Neural crest cell (in vitro differentiated cells): ENCODE data around the gene CEBPZOS. TPM values are rescaled to one million over a fixed set of nuclear protein-coding genes. Genes with fewer than 3 reads are reported as not detected.

Experiments
- DNase-seq: peaks from one replicate; pipeline ENCODE4 v3.0.0; 2021; ENCODE audit warnings: low read depth, mixed read lengths, low spot score
- H3K27ac Mint-ChIP-seq: one replicate; pipeline ENCODE4 v1.8.0; 2021; ENCODE audit warnings: mild to moderate bottlenecking, mixed read lengths; ENCODE audit not compliant: unreplicated experiment
- H3K27me3 Mint-ChIP-seq: 2 replicates; pipeline ENCODE4 v1.8.0; 2021; ENCODE audit warnings: low read depth, mild to moderate bottlenecking, mixed read lengths
- H3K36me3 Mint-ChIP-seq: 2 replicates; pipeline ENCODE4 v1.8.0; 2021; ENCODE audit warnings: low read depth, mild to moderate bottlenecking, mixed read lengths
- H3K4me1 Mint-ChIP-seq: 2 replicates; pipeline ENCODE4 v1.8.0; 2021; ENCODE audit warnings: mixed read lengths
- H3K4me3 Mint-ChIP-seq: one replicate; pipeline ENCODE4 v1.8.0; 2021; ENCODE audit warnings: mild to moderate bottlenecking, mixed read lengths
- H3K9me3 Mint-ChIP-seq: 2 replicates; pipeline ENCODE4 v1.8.0; 2021; ENCODE audit warnings: mixed read lengths
- total RNA-seq: library from RNA; stranded (reverse); gene quantifications from 2 replicates; pipeline ENCODE4 v1.2.1, GENCODE V29; 2021
- TF ChIP-seq, protein P1 (sequence below): fragments of 200-600 bp; sonication (generic); conservative IDR thresholded peaks from 2 replicates; pipeline ENCODE4 v1.5.0; 2021; ENCODE audit warnings: antibody characterized with exemption, mild to moderate bottlenecking

The CEBPZOS gene
- total RNA-seq, 1 donor from 2014 or later = not detected

DNA sequence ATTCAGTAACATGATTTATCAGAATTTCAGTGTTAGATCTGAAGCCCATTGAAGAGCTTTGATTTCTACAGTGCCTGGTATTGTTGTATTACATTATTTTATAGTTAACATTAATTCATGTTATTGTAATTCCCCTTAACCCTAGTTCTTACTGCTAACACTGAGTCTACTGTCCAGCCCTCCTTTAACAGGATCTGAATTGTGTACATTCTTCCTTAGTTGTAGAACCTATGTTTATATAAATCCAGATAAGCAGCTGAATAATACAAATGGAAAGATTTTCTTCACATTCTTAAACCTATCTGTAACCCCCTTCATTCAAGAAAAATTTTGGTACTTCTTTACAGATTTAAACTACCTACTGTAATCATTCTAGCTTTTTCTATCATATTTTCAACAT, 49.9 kb downstream of the CEBPZOS start:
- peaks cover 24% of the 10 kb centered on the region for H3K36me3 Mint-ChIP-seq
- no peak for DNase-seq
- no peak overlapping the region for H3K27ac Mint-ChIP-seq
- H3K4me1 Mint-ChIP-seq = no peaks in the 10 kb centered on the region
- H3K4me3 Mint-ChIP-seq = no peak overlapping the region
- H3K9me3 Mint-ChIP-seq = peaks cover 3% of the 10 kb centered on the region
- no peaks in the 10 kb centered on the region for H3K27me3 Mint-ChIP-seq
- TF ChIP-seq, protein P1, sequence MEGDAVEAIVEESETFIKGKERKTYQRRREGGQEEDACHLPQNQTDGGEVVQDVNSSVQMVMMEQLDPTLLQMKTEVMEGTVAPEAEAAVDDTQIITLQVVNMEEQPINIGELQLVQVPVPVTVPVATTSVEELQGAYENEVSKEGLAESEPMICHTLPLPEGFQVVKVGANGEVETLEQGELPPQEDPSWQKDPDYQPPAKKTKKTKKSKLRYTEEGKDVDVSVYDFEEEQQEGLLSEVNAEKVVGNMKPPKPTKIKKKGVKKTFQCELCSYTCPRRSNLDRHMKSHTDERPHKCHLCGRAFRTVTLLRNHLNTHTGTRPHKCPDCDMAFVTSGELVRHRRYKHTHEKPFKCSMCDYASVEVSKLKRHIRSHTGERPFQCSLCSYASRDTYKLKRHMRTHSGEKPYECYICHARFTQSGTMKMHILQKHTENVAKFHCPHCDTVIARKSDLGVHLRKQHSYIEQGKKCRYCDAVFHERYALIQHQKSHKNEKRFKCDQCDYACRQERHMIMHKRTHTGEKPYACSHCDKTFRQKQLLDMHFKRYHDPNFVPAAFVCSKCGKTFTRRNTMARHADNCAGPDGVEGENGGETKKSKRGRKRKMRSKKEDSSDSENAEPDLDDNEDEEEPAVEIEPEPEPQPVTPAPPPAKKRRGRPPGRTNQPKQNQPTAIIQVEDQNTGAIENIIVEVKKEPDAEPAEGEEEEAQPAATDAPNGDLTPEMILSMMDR = no peak

DNA sequence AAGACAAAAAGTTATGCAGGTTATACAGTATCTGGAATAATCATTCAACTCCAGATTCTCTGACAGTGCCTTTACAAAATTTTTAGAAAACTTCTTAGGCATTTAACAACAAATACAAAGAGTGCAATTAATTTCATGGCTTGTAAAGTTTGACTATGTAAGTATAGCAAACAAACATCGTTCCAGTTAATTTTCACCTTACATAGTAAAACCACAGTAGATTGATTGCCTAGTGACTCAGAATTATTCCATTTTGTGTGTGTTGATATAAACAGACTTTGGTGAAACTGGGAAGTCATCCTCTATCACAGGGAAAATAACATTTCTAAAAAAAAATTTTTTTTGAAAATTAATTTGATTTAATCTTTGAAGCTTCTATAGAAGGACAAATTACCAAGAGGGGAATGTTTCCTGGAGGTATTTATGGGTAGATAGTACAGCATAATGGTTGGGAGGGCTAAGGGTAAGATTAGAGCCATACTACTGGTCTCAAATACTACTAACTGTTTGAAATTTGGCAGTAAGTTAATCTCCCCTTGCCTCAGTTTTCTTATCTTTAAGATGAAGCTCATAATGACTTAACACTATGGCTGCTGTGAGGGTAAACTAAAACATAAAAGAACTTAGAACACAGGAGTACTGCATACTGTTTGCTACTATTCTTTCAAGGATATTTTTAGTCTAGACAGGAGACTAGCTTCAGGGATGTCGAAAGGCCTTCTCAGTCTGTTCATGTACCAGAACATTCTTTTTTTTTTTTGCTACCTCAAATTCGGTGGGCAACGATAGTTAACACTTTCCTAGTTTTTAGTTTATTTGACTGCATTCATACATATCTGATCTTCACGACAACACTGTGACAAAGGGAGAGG, 54.8 kb downstream of the CEBPZOS start:
- Mint-ChIP-seq H3K4me3 (no peak overlapping the region), H3K36me3 (peaks cover 17% of the 10 kb centered on the region), H3K27ac (no peak overlapping the region), H3K9me3 (no peaks in the 10 kb centered on the region), H3K27me3 (no peaks in the 10 kb centered on the region), H3K4me1 (no peaks in the 10 kb centered on the region)
- no peak for DNase-seq
- TF ChIP-seq, protein P1 = no peak

Other genes with a start within 250 kb of the CEBPZOS start
- 26.4 and 27.2 TPM in 2 replicates for gene STRN, start 230.0 kb upstream of the CEBPZOS start, total RNA-seq
- 17.7 and 19.0 TPM in 2 replicates for gene HEATR5B, start 112.1 kb upstream of the CEBPZOS start, total RNA-seq
- 11.2 and 11.4 TPM in 2 replicates for gene GPATCH11, start 112.0 kb upstream of the CEBPZOS start, total RNA-seq
- gene EIF2AK2, start 39.5 kb upstream of the CEBPZOS start, total RNA-seq = 34.1 and 37.3 TPM in 2 replicates
- gene SULT6B1, start 7.8 kb upstream of the CEBPZOS start, total RNA-seq = not detected in 2 replicates
- gene CEBPZ, start 35.1 kb downstream of the CEBPZOS start, total RNA-seq = 55.0 and 60.4 TPM in 2 replicates
- 21.9 and 25.1 TPM in 2 replicates for gene NDUFAF7, start 35.2 kb downstream of the CEBPZOS start, total RNA-seq
- gene PRKD3, start 128.3 kb downstream of the CEBPZOS start, total RNA-seq = 62.6 and 68.3 TPM in 2 replicates
- not detected in 2 replicates for gene QPCT, start 148.1 kb downstream of the CEBPZOS start, total RNA-seq